Muscle layer of colon (tissue), 2 donors: ENCODE data around the gene GPR42.

Experiments
- H3K27ac ChIP-seq: one replicate; pipeline ENCODE4 v1.7.0; 2013; ENCODE audit warnings: low read depth, mild to moderate bottlenecking, low read length, moderate library complexity
- H3K27me3 ChIP-seq, 2 donors: one replicate each; pipeline ENCODE4 v1.7.0; 2013; ENCODE audit warnings: low read length in 2 of 2, mild to moderate bottlenecking in 2 of 2; ENCODE audit not compliant: insufficient read depth in 2 of 2, control insufficient read depth in 1 of 2
- H3K36me3 ChIP-seq: one replicate; pipeline ENCODE4 v1.7.0; 2013; ENCODE audit warnings: mild to moderate bottlenecking, low read length; ENCODE audit not compliant: insufficient read depth
- H3K4me1 ChIP-seq: one replicate; pipeline ENCODE4 v1.7.0; 2013; ENCODE audit warnings: mild to moderate bottlenecking, low read length; ENCODE audit not compliant: insufficient read depth
- H3K4me3 ChIP-seq, 2 donors: one replicate each; pipeline ENCODE4 v1.7.0; 2013; ENCODE audit warnings: low read length in 2 of 2, low read depth in 1 of 2, mild to moderate bottlenecking in 1 of 2, moderate library complexity in 1 of 2
- H3K9ac ChIP-seq: one replicate; pipeline ENCODE4 v1.7.0; 2013; ENCODE audit warnings: low read length
- H3K9me3 ChIP-seq: one replicate; pipeline ENCODE4 v1.7.0; 2013; ENCODE audit warnings: mild to moderate bottlenecking, low read length
- donor health status: abdominal sarcoma.
- donor health status: Adenocarcinoma of cecum.

The GPR42 gene

DNA sequence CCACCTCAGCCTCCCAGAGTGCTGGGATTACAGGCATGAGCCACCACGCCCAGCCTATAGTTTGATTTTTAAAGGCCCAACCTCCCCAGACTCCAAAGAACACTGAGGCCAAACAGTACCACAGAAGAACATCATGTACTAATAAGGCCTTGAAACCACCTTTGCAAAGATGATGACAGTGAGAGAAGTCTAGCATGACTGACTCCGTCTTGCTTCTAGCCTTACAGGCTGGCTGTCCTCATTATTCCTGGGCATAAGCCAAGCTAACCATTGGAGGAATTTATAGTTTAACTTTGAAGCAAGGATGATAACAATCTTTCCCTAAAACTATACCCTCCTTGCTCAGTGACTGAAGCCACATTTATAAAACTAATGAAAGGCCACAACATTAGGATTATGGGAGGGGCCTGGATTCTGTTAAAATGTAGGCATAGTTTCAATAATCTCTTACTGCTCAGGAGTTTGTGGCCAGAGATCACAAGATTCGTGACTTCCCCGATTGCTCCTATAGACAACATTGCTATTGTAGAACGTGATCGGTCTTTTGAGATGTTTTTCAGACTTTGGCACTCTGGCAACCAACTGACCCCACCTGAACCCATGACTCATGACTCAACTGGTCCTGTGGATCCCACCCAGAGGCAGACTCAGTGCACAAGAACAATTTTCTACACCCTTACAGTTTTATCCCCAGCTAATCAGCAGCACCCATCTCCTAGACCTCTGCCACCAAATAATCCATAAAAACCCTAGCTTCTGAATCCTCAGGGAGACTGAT, 17.6 kb downstream of the GPR42 start:
- no peak overlapping the region for H3K27ac ChIP-seq
- H3K36me3 ChIP-seq: no peaks in the 10 kb centered on the region
- H3K27me3 ChIP-seq: no peaks in the 10 kb centered on the region
- no peaks in the 10 kb centered on the region for H3K9me3 ChIP-seq
- no peak overlapping the region for H3K4me3 ChIP-seq
- H3K9ac ChIP-seq: no peak overlapping the region
- peaks cover 7% of the 10 kb centered on the region for H3K4me1 ChIP-seq

GRCh38 chr19:35389192-35389861, 18.5 kb downstream of the GPR42 start:
- no peaks in the 10 kb centered on the region for H3K36me3 ChIP-seq
- H3K4me3 ChIP-seq: no peak overlapping the region
- no peaks in the 10 kb centered on the region for H3K27me3 ChIP-seq
- H3K9me3 ChIP-seq: no peaks in the 10 kb centered on the region
- no peak overlapping the region for H3K9ac ChIP-seq
- H3K4me1 ChIP-seq: peaks cover 7% of the 10 kb centered on the region
- no peak overlapping the region for H3K27ac ChIP-seq

DNA sequence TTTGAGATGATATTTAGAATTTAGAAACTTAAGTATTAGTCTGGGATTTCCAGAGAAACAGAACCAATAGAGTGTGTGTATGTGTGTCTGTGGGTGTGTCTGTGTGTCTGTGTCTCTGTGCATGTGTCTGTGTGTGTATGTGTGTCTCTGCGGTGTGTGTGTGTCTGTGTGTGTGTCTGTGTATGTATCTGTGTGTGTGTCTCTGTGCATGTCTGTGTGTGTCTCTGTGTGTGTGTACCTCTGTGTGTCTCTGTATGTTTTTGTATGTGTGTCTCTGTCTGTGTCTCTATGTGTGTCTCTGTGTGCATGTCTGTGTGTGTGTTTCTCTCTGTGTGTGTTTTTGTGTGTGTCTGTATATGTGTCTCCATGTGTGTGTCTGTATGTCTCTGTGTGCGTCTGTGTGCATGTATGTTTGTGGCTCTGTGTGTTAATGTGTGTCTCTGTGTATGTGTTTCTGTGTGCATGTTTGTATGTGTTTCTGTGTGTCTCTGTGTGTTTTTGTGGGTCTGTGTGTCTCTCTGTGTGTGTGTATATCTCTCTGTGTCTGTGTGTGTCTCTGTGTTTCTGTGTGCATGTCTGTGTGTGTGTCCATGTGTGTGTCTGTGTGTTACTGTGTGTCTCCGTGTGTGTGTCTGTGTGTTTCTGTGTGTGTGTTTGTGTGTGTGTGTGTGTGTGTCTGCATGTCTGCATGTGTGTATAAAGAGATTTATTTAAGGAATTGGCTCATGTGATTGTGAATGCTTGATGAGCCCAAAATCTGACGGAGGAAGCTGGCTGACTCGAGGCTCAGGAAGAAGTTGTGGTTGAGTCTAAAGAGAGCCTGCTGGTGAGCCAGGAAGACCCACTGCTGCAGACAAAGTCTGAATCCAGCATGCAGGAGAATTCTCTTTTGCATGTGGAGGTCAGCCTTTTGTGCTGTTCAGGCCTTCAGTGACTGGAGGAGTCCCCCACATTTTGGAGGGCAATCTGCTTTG, 22.2 kb downstream of the GPR42 start:
- Histone ChIP-seq H3K9ac (no peak overlapping the region), H3K4me1 (peaks cover 7% of the 10 kb centered on the region), H3K27me3 (no peaks in the 10 kb centered on the region), H3K36me3 (no peaks in the 10 kb centered on the region), H3K9me3 (no peaks in the 10 kb centered on the region), H3K27ac (no peak overlapping the region), H3K4me3 (no peak overlapping the region)

DNA sequence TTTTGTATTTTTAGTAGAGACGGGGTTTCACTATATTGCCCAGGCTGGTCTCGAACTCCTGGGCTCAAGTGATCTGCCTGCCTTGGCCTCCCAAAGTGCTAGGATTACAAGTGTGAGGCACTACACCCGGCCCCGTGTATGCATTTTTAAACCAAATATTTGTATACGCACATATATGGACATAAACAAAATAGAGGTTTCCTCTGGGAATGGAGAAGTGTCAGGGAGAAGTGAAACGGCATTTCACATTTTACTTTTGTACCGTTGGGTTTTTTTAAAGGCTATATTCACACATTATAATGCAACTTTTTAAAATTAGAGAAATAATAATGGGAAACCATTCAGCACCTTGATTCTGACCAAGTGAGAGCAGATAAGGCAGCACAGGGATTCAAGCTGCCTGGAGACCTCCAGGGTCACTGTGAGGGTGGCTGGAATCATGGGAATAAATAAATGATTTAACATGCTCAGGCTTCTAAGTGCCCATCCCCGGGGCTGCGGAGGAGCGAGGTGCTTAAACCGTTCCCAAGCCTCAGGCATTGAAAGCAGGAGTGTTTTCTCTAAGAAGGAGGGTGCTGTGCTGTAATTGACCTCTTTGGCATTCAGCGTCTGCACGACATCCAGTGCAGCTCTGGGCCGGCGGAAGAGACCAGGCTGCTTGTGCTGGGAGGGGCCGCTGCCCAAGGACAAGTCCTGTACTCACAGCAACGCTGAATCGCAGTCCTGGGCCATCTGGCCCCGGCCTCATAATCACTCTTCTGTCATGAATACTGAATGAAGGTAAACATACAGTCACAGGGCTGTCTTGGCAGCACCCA, 24.7 kb downstream of the GPR42 start:
- Histone ChIP-seq H3K4me3 (no peak overlapping the region), H3K9ac (no peak overlapping the region), H3K9me3 (no peaks in the 10 kb centered on the region), H3K27me3 (no peaks in the 10 kb centered on the region), H3K4me1 (no peaks in the 10 kb centered on the region), H3K27ac (no peak overlapping the region), H3K36me3 (no peaks in the 10 kb centered on the region)

GRCh38 chr19:35396240-35396885, 25.5 kb downstream of the GPR42 start:
- Histone ChIP-seq H3K27ac (no peak overlapping the region), H3K27me3 (no peaks in the 10 kb centered on the region), H3K4me1 (no peaks in the 10 kb centered on the region), H3K4me3 (no peak overlapping the region), H3K36me3 (no peaks in the 10 kb centered on the region), H3K9ac (no peak overlapping the region), H3K9me3 (no peaks in the 10 kb centered on the region)

DNA sequence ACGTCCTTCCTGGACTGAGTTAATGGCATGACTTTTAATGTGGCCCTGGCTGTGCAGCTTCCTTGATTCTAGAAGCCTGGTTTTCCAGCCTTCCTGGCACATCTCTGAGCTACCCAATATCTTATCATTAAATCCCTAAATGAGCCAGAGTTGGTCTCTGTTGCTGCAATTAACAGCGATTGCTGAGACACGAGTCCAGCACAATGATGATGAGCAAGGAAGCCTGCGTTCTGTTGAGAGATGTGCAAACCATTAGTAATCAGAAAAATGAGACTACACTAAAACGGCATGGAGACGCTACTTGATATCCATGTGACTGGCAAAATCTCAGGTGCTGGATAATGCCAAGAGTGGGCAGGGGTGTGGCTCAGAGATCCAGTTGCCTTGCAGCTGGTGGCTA, 26.2 kb downstream of the GPR42 start:
- H3K4me3 ChIP-seq: no peak overlapping the region
- no peak overlapping the region for H3K9ac ChIP-seq
- H3K9me3 ChIP-seq: no peaks in the 10 kb centered on the region
- no peak overlapping the region for H3K27ac ChIP-seq
- H3K36me3 ChIP-seq: no peaks in the 10 kb centered on the region
- no peaks in the 10 kb centered on the region for H3K4me1 ChIP-seq
- no peaks in the 10 kb centered on the region for H3K27me3 ChIP-seq

DNA sequence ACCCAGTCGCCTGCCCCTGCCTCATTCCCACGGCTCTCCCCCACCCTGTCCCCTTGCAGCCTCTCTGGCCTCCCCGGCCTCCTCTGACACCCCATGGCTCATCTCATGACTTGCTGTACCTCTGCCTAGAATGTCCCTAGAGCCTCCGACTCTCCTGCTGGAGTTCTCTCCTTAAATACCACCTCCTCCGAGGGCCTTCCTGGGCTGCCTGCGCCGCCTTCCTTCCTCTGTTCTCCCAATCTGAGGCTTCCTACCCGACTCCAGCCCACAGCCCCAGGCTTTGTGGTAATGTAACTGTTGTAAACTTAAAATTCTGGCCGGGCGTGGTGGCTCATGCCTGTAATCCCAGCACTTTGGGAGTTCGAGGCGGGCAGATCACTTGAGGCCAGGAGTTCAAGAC, 27.7 kb downstream of the GPR42 start:
- Histone ChIP-seq H3K27me3 (no peaks in the 10 kb centered on the region), H3K27ac (no peak overlapping the region), H3K9me3 (no peaks in the 10 kb centered on the region), H3K36me3 (no peaks in the 10 kb centered on the region), H3K4me3 (no peak overlapping the region), H3K9ac (no peak overlapping the region), H3K4me1 (no peaks in the 10 kb centered on the region)

DNA sequence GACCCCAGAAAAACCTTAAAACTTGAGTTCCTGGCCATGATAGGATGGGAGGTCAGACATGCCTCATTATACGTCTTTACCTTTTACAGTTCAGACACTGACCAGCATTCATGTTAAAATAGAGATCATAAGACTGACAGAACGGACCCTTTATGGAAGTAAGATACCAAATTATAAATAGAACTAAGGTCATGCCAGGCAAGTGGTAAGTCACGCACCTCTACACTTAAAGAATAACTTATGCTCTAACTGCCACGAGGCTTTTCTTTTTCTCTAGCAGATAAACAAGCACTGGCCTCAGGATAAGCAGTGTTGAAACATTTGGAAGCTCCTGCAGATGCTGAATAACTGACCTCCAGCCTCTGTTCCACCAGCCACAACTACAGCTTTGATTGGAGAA, 28.4 kb downstream of the GPR42 start:
- H3K9ac ChIP-seq: no peak overlapping the region
- H3K36me3 ChIP-seq: no peaks in the 10 kb centered on the region
- H3K4me1 ChIP-seq: no peaks in the 10 kb centered on the region
- no peaks in the 10 kb centered on the region for H3K27me3 ChIP-seq
- H3K4me3 ChIP-seq: no peak overlapping the region
- no peak overlapping the region for H3K27ac ChIP-seq
- no peaks in the 10 kb centered on the region for H3K9me3 ChIP-seq

DNA sequence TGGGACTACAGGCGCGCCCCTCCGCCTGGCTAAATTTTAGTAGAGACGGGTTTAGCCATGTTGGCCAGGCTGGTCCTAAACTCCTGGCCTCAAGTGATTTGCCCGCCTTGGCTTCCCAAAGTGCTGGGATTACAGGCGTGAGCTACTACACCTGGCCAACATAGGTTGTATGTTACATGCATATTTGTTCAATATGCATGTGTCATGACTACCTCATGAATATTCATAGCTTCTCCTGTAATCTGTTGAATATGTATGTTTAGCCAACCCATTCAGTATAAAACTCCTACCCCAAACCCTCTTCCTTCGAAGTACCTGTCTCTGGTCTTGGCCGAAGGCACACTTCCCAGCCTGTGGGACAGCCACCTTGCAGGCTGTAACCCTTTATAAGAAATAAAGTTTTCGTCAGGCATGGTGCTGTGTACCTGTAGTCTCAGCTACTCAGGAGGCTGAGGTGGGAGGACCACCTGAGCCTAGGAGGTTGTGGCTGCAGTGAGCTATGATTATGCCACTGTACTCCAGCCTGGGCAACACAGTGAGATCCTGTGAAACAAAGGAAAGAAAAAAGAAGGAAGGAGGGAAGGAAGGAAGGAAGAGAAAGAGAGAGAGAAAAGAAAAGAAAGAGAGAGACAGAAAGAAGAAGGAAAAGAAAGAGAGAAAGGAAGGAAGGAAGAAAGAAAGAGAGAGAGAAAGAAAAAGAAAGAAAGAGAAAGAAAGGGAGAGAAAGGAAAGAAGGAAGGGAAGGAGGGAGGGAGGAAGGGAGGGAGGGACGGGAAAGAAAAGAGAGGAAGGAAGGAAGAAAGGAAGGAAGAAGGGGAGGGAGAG, 29.3 kb downstream of the GPR42 start:
- no peaks in the 10 kb centered on the region for H3K27me3 ChIP-seq

DNA sequence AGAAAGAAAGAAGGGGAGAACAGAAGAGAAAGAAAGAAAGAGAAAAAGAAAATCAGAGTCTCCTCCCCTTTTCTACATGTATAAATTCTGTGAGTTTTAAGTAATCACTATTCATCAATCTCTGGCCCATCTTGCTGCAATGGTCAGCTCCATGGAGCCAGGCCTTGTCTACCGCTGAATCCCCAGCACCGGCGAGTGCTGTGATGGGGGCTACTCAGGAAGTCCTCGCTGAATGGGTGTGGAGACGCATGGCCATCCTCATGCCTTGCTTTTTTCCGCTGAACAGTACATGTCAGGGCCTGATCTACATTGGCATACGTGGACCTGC, 29.9 kb downstream of the GPR42 start:
- H3K9ac ChIP-seq: no peak overlapping the region
- no peaks in the 10 kb centered on the region for H3K4me1 ChIP-seq
- H3K4me3 ChIP-seq: no peak overlapping the region
- H3K27ac ChIP-seq: no peak overlapping the region
- H3K27me3 ChIP-seq: no peaks in the 10 kb centered on the region
- no peaks in the 10 kb centered on the region for H3K9me3 ChIP-seq
- no peaks in the 10 kb centered on the region for H3K36me3 ChIP-seq

More for the DNA sequence above, 29.3 kb downstream of the GPR42 start:
- Histone ChIP-seq H3K36me3 (no peaks in the 10 kb centered on the region), H3K9ac (no peak overlapping the region), H3K27ac (no peak overlapping the region), H3K4me1 (no peaks in the 10 kb centered on the region), H3K4me3 (no peak overlapping the region), H3K9me3 (no peaks in the 10 kb centered on the region)
